Hindlimb muscle (tissue), 1 donor: ENCODE data around the gene ACAT2. TPM values are rescaled to one million over a fixed set of nuclear protein-coding genes. Genes with fewer than 3 reads are reported as not detected.
"Not testable (repeated sequence)": the region's sequence is repeated elsewhere in the genome, so short reads cannot be mapped to it uniquely, and the experiment has no call there.

Experiments
- DNase-seq: peaks from one replicate; pipeline ENCODE4 v3.0.0-alpha.2; 2013
- polyA plus RNA-seq: library from polyadenylated mRNA; unstranded; fragments of 120-200 nt; gene quantifications from one replicate; pipeline ENCODE4 v1.2.1, GENCODE V29; 2013; ENCODE audit not compliant: insufficient read length

ACAT2 gene
- polyA plus RNA-seq, result 15.1 TPM

- peak; percentile 95 for DNase-seq
These were observed at the start of gene ACAT2 for GRCh38 chr6:159761873-159762680. Gene ACAT2, plus strand, starts transcription at chr6:159762045. Its CDS starts 43 bp downstream, at chr6:159762088.

- not testable (repeated sequence) for DNase-seq
These were observed 49.5 kb upstream of the ACAT2 start for GRCh38 chr6:159712389-159712788.

DNA sequence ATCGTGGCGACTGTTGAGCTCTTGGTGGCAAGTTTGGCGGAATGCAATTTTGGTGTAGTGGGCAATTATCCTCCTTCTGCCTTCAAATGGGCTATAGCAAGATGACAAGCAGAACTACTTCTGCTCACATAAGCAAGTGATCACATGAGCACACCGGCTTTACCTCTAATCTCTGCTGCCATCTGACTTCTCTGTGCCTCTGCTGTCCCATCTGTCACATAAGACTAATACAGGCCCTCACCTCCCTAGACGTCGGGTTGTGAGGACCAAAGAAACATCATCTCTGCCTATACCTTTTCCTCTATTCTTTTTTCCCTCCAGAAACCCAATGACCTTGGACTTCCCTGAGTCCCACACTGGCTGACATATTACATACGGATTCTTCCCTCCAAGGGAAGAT is 47.9 kb upstream of the ACAT2 start:
- DNase-seq, result no peak

- no peak for DNase-seq
These were observed 47.4 kb upstream of the ACAT2 start for GRCh38 chr6:159714404-159714803.

DNA sequence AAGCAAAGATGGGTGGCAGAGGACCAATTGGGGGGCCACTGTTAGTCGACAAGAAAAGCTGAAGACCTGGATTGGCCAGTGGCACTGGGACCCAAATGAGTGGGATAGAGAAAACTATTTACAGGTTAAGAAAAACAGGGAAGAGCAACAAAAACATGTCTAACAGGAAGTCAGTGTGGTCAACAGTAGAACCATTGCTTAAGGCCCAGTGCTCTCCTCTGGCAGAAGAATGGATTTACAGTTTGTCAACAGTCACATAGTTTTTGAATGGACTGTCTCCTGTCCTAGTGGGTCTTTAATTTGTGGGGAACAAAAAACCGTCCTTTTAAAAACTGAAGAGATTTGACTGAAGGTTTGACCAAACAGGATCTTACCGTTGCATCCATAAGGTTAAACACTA is 46.7 kb upstream of the ACAT2 start:
- no peak for DNase-seq

GRCh38 chr6:159715605-159716004 is 46.2 kb upstream of the ACAT2 start:
- no peak for DNase-seq

DNA sequence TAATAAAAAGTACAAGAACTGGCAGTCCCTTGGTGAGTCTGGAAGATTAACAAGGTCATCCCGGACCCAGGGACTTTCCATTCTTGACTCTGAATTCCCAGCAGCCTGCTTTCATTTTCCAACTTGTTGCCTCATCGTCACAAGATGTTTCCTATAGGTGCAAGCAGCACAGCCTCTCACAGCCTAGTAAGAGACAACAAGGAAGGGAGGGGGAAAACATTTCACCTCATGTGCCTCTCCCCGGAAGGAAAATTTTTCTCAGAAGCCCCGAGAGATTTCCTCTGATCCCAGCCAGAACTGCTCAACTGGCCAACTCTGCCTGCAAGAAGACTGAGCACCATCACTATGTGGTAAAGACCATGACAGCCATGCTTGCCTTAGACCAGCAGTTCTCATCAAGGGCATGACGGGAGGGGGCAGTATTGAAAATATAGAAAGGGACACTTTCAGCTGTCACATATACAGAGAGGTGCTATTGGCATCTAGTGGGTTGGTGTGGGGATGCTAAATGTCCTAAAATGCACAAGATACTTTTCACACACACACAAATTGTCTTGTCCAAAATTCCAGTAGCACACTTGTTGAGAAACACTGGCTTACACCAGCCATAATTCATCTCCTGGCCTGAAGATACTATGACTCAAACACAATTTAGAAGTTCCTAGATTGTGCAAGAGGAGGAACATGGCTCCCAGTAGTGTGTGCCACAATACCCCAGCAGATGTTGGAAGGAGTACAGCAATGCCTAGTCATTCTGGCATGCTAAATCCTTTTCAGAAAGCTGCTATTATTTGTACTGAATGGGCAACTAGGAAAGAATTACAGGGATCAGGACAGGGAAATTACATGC is 45.4 kb upstream of the ACAT2 start:
- DNase-seq, result no peak

GRCh38 chr6:159718634-159719033 is 43.2 kb upstream of the ACAT2 start:
- DNase-seq, result no peak

GRCh38 chr6:159719287-159719686 is 42.6 kb upstream of the ACAT2 start:
- DNase-seq, result no peak

DNA sequence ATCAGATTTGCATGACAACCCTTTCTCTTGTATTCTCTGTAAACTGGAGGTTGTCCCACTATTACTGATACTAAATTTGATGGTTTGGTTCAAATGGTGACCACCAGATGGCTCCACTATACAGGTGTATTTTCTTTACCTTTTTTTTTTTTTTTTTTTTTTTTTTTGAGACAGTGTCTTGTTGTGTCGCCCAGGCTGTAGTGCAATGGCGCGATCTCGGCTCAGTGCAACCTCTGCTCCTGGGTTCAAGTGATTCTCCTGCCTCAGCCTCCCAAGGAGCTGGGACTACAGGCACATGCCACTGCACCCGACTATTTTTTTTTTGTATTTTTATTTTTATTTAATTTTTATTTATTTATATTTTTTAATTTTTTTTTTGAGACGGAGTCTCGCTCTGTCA is 41.1 kb upstream of the ACAT2 start:
- no peak for DNase-seq

DNA sequence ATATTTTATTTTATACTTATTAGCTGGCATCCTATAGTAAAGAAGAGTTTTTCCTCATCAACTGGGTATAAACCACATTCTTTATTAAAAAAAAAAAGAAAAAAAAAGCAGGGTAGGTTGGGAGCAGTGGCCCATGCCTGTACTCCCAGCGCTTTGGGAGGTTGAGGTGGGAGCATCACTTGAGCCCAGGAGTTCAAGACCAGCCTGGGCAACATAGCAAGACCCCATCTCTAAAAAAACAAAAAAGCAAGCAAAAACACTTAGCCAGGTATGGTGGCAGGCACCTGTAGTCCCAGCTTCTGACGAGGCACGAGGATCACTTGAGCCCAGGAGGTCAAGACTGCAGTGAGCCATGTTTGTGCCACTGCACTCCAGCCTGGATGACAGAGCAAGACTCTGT is 39.9 kb upstream of the ACAT2 start:
- not testable (repeated sequence) for DNase-seq

DNA sequence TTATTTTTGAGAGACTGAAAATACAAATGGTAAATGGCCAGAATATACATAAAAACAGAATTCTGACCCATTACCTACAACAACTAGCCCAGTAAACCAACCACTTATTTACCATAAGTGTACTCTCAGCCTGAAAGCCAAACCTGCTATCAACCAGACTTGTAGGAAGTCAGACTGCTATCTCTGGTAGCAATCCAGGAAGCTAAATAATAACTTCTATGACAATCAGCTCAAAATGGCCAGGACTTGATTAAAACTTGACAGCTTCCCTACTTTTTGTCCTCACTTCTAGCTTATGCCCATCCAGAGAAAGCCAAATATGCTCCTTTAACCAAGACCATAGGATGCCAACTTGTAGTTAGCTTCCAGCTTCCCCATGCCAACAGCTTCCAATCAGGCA is 39.2 kb upstream of the ACAT2 start:
- no peak for DNase-seq

- DNase-seq, result no peak
These were observed 38.6 kb upstream of the ACAT2 start for GRCh38 chr6:159723259-159723658.

- no peak for DNase-seq
These were observed 37.1 kb upstream of the ACAT2 start for GRCh38 chr6:159724778-159725177.

GRCh38 chr6:159725208-159725607 is 36.6 kb upstream of the ACAT2 start:
- not testable (repeated sequence) for DNase-seq

GRCh38 chr6:159726255-159726917 is 35.5 kb upstream of the ACAT2 start:
- DNase-seq, result no peak

GRCh38 chr6:159726918-159727716 is 34.7 kb upstream of the ACAT2 start, which contains the start of gene WTAP:
Gene WTAP, plus strand, starts transcription at chr6:159727506. Its CDS starts 8,760 bp downstream, at chr6:159736266.
- peak; percentile 93 for DNase-seq

DNA sequence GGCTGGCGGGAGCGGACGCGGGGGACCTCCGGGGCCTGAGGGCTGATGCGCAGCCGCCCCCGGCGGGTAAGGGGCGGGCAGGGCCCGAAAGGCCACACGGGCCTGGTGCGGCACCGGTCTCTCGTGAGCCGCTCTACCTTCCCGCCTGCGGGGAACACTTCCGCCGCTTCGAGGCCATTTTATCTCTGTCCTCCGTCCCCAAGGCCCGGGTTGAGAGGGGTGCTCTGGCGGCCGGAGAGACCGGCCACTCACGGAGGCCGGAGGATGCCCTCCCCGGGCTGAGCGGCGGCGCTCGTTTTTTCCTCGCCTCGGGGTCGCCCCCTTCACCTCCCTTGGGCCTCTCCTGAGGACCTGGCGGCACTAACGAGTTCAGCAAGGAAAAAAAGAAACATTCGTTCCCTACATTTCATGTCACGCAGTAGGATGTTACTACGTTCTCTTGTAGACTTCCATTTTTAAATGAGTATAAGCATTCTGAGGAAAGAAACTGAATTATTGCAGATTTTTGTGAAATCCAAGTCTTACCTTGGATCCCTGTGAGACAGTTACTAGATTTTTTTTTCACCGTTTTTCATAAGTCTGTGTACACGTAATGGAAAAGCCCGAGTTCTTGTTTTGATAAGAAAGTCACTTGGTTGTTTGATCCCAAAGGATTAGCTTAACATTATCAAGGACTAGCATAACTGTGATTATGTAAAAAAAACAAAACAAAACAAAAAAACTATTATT is 34.0 kb upstream of the ACAT2 start:
- no peak for DNase-seq

DNA sequence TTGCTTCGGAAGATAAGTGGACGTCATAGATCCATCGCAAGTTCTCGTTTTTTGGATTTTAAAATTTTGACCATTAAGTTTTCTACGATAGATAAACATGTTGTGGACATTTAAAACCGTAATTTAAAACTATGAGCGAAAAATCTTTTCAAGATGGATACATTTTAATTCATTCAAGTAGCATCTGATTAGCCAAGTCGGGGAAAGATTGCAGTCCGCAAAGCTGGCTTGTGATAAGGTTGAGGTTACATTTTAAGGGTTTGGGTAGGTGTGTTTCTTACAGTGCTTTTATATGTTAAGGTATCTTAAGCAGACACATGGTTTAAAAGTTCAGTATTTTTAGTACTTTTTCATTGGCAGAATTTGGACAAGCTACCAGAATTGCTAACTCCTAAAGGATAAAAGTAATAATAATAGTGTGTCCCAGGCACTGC is 33.3 kb upstream of the ACAT2 start:
- no peak for DNase-seq

- no peak for DNase-seq
These were observed 32.1 kb upstream of the ACAT2 start for GRCh38 chr6:159729598-159730331.

- no peak for DNase-seq
These were observed 31.5 kb upstream of the ACAT2 start for GRCh38 chr6:159730332-159730676.
